ENCODE results near the gene ZEB2. TPM values are rescaled to one million over a fixed set of nuclear protein-coding genes. Genes with fewer than 3 reads are reported as not detected.

The ZEB2 gene
- total RNA-seq, 1 donor from 2014 or later, result 0.07 TPM

DNA sequence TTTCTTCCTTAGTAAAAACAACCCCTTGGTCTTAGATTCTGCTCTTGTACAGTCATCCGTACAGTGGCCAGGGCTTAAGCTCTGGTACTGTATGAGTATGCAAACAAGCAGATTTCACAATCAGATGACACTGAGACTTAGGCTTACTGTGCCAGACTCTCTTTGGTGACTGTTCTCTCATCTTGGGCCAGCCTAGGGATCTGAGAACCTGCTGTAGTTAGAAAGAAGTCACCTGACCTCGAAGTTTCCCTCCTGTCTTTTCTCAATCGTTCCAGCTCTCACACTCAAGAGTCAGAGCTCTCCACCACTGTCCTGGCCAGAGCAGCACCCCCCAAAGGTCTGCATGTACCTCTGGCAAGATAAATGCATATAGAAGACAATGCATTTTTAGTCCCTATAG lies 63.2 kb downstream of the ZEB2 start:
- Mint-ChIP-seq H3K27me3 (peaks cover 98% of the 10 kb centered on the region), H3K9me3 (ENCODE audit: low read depth) (no peaks in the 10 kb centered on the region), H3K4me3 (ENCODE audit: low read depth) (no peak overlapping the region), H3K4me1 (ENCODE audit: low read depth) (peaks cover 5% of the 10 kb centered on the region), H3K36me3 (ENCODE audit: insufficient read depth) (no peaks in the 10 kb centered on the region), H3K27ac (no peak overlapping the region)
- no peak for DNase-seq (ENCODE audit: low spot score, unreplicated experiment)
- TF ChIP-seq, protein P1, sequence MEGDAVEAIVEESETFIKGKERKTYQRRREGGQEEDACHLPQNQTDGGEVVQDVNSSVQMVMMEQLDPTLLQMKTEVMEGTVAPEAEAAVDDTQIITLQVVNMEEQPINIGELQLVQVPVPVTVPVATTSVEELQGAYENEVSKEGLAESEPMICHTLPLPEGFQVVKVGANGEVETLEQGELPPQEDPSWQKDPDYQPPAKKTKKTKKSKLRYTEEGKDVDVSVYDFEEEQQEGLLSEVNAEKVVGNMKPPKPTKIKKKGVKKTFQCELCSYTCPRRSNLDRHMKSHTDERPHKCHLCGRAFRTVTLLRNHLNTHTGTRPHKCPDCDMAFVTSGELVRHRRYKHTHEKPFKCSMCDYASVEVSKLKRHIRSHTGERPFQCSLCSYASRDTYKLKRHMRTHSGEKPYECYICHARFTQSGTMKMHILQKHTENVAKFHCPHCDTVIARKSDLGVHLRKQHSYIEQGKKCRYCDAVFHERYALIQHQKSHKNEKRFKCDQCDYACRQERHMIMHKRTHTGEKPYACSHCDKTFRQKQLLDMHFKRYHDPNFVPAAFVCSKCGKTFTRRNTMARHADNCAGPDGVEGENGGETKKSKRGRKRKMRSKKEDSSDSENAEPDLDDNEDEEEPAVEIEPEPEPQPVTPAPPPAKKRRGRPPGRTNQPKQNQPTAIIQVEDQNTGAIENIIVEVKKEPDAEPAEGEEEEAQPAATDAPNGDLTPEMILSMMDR (IDR thresholded peaks at IDR 0.05; ENCODE audit: unreplicated experiment), result no peak

DNA sequence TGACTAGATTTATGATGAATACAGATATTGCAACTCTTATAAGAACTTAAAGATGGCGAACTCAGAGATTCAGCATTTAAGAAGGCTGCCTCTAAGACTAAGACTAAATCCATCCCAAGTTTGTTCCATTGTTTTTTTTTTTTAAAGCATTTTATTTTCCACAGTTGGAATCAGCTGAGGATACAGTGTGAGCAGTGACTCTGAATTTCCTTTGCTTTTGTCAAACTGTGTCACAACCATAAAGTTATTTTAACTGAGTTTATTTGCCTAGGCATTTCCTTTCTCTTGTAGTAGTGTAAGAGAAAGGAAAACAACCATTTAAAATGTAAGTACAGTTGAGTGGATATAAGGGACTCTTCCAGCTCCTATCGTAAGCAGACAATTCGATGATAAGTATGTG lies 63.9 kb downstream of the ZEB2 start:
- Mint-ChIP-seq H3K27ac (no peak overlapping the region), H3K9me3 (ENCODE audit: low read depth) (no peaks in the 10 kb centered on the region), H3K27me3 (peaks cover 97% of the 10 kb centered on the region), H3K4me3 (ENCODE audit: low read depth) (no peak overlapping the region), H3K4me1 (ENCODE audit: low read depth) (peaks cover 5% of the 10 kb centered on the region), H3K36me3 (ENCODE audit: insufficient read depth) (no peaks in the 10 kb centered on the region)
- DNase-seq (ENCODE audit: low spot score, unreplicated experiment), result no peak
- TF ChIP-seq, protein P1 (IDR thresholded peaks at IDR 0.05; ENCODE audit: unreplicated experiment), result no peak

DNA sequence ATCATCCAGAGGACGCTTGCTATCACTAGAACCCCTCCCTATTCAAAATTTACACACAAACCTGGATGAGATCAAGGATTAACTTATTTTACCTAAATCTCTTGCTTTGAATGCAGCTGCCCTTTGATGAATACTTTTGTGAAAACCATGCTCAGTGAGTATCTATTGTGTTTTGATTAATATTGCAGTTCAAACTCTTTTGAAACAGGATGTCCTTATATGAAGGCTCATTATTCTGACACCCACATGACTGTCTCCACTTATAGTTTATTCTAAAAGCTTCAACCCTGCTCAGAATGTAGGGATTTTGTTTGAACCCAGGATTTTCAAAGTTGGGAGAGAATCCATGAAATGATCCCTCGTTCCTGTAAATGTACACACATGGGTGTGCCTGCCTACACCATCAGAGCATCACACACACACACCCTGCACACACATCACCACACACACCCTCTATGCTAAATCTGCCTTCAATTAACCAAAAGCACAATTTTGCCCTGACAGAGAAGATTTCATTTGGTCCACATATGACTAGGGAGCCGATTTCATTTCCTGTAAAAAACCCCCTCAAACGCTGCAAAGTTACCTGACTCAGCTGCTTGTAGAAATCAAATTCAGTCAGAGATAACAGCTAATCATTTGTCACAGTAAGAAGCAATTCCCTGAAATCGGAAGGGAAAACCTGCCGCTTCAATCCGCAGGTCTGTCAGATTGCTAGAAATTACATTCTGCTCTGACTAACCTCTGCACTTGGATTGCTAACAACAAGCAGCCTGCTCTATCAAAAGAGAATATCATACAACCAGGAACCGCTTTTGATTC lies 65.2 kb downstream of the ZEB2 start:
- DNase-seq (ENCODE audit: low spot score, unreplicated experiment), result no peak
- H3K36me3 Mint-ChIP-seq (ENCODE audit: insufficient read depth), result no peaks in the 10 kb centered on the region
- peaks cover 5% of the 10 kb centered on the region for H3K4me1 Mint-ChIP-seq (ENCODE audit: low read depth)
- TF ChIP-seq, protein P1 (IDR thresholded peaks at IDR 0.05; ENCODE audit: unreplicated experiment), result no peak
- H3K27me3 Mint-ChIP-seq, result peaks cover 94% of the 10 kb centered on the region
- no peak overlapping the region for H3K27ac Mint-ChIP-seq
- H3K9me3 Mint-ChIP-seq (ENCODE audit: low read depth), result no peaks in the 10 kb centered on the region
- H3K4me3 Mint-ChIP-seq (ENCODE audit: low read depth), result no peak overlapping the region

DNA sequence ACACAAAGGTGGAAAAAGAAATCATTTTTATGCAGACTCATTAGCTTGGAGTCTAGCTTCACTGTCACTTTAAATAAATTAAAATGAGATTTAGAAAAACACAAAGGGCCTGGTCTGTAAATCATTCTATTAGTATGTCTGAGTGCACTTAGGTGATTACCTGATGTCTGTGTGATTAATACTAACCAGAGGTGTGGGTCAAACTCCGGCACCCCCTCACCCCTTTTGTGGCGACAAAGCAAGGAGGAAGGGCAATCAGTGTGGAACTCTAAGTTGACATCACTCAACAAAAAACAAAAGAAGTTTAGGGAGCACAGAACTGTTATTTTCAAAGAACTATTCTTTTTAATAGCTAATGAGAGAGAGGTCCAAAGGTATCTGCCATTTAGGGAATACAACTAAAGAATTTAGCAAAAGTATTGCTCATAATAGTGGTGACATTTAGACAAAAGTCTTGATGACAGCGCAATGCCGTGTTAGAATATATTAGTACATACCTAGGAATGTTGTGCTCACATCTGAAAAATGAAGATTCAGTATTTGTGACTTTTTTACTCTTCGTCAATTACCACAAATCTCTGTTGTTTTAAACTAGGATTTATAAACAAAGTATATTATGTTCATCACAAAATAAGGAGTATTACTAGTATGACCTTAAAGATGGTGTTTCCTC lies 66.3 kb downstream of the ZEB2 start:
- no peak overlapping the region for H3K4me3 Mint-ChIP-seq (ENCODE audit: low read depth)
- TF ChIP-seq, protein P1 (IDR thresholded peaks at IDR 0.05; ENCODE audit: unreplicated experiment), result no peak

DNA sequence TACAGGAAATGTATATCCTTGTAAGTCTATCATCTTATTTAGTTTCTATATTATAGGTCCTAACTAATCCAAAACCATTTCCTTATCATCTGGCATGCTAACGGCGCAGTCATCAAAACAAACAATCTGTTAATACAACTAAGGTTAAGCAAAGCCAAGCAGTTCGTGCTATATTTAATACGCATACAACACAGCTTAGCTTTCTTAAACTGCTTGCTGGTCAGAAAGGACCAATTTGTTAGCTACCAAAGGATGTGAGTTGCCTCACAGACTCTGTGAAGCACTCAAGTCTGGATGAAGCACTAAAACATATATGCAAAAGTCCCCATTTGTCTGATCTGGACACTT lies 67.0 kb downstream of the ZEB2 start:
- Mint-ChIP-seq H3K4me3 (ENCODE audit: low read depth) (no peak overlapping the region), H3K27ac (no peak overlapping the region), H3K27me3 (peaks cover 94% of the 10 kb centered on the region), H3K9me3 (ENCODE audit: low read depth) (no peaks in the 10 kb centered on the region), H3K4me1 (ENCODE audit: low read depth) (peaks cover 5% of the 10 kb centered on the region), H3K36me3 (ENCODE audit: insufficient read depth) (no peaks in the 10 kb centered on the region)
- DNase-seq (ENCODE audit: low spot score, unreplicated experiment), result no peak
- TF ChIP-seq, protein P1 (IDR thresholded peaks at IDR 0.05; ENCODE audit: unreplicated experiment), result no peak

More for the DNA sequence above, 66.3 kb downstream of the ZEB2 start:
- no peaks in the 10 kb centered on the region for H3K36me3 Mint-ChIP-seq (ENCODE audit: insufficient read depth)
- H3K4me1 Mint-ChIP-seq (ENCODE audit: low read depth), result peaks cover 5% of the 10 kb centered on the region
- no peak overlapping the region for H3K27ac Mint-ChIP-seq
- peaks cover 94% of the 10 kb centered on the region for H3K27me3 Mint-ChIP-seq
- DNase-seq (ENCODE audit: low spot score, unreplicated experiment), result no peak
- H3K9me3 Mint-ChIP-seq (ENCODE audit: low read depth), result no peaks in the 10 kb centered on the region
